Measurements from ENCODE around the gene TMEM164. TPM values are rescaled to one million over a fixed set of nuclear protein-coding genes. Genes with fewer than 3 reads are reported as not detected.

Gene TMEM164
- total RNA-seq, 1 donor from 2014 or later, result 76.3 TPM

GRCh38 chrX:110155759-110156158, 152.8 kb downstream of the TMEM164 start:
- H3K27ac Mint-ChIP-seq, result no peak overlapping the region
- H3K27me3 Mint-ChIP-seq, result no peaks in the 10 kb centered on the region
- TF ChIP-seq CTCF (conservative IDR thresholded peaks at IDR 0.05), result no peak
- no peak for DNase-seq (ENCODE audit: extremely low spot score, unreplicated experiment)
- peaks cover 22% of the 10 kb centered on the region for H3K36me3 Mint-ChIP-seq
- H3K9me3 Mint-ChIP-seq, result no peaks in the 10 kb centered on the region
- H3K4me1 Mint-ChIP-seq (ENCODE audit: unreplicated experiment), result peaks cover 15% of the 10 kb centered on the region
- no peak overlapping the region for H3K4me3 Mint-ChIP-seq

GRCh38 chrX:110156167-110156754, 153.3 kb downstream of the TMEM164 start:
- H3K36me3 Mint-ChIP-seq, result peaks cover 22% of the 10 kb centered on the region
- no peak for DNase-seq (ENCODE audit: extremely low spot score, unreplicated experiment)
- H3K9me3 Mint-ChIP-seq, result no peaks in the 10 kb centered on the region
- TF ChIP-seq CTCF (conservative IDR thresholded peaks at IDR 0.05), result peak; percentile 84
- no peak overlapping the region for H3K27ac Mint-ChIP-seq
- no peaks in the 10 kb centered on the region for H3K27me3 Mint-ChIP-seq
- peaks cover 15% of the 10 kb centered on the region for H3K4me1 Mint-ChIP-seq (ENCODE audit: unreplicated experiment)
- H3K4me3 Mint-ChIP-seq, result no peak overlapping the region

- Mint-ChIP-seq H3K27ac (no peak overlapping the region), H3K36me3 (peaks cover 22% of the 10 kb centered on the region), H3K4me3 (no peak overlapping the region), H3K9me3 (no peaks in the 10 kb centered on the region), H3K4me1 (ENCODE audit: unreplicated experiment) (peaks cover 15% of the 10 kb centered on the region), H3K27me3 (no peaks in the 10 kb centered on the region)
- DNase-seq (ENCODE audit: extremely low spot score, unreplicated experiment), result no peak
- no peak for TF ChIP-seq CTCF (conservative IDR thresholded peaks at IDR 0.05)
Observed at GRCh38 chrX:110157444-110157843, 154.5 kb downstream of the TMEM164 start.

- H3K27me3 Mint-ChIP-seq, result no peaks in the 10 kb centered on the region
- H3K9me3 Mint-ChIP-seq, result no peaks in the 10 kb centered on the region
- peaks cover 15% of the 10 kb centered on the region for H3K36me3 Mint-ChIP-seq
- peaks cover 10% of the 10 kb centered on the region for H3K4me1 Mint-ChIP-seq (ENCODE audit: unreplicated experiment)
- no peak overlapping the region for H3K4me3 Mint-ChIP-seq
- TF ChIP-seq CTCF (conservative IDR thresholded peaks at IDR 0.05), result no peak
- H3K27ac Mint-ChIP-seq, result no peak overlapping the region
- no peak for DNase-seq (ENCODE audit: extremely low spot score, unreplicated experiment)
Observed at GRCh38 chrX:110159235-110159634, 156.3 kb downstream of the TMEM164 start.

GRCh38 chrX:110159865-110160264, 157.0 kb downstream of the TMEM164 start:
- H3K27me3 Mint-ChIP-seq, result no peaks in the 10 kb centered on the region
- TF ChIP-seq CTCF (conservative IDR thresholded peaks at IDR 0.05), result no peak
- H3K9me3 Mint-ChIP-seq, result no peaks in the 10 kb centered on the region
- peaks cover 10% of the 10 kb centered on the region for H3K4me1 Mint-ChIP-seq (ENCODE audit: unreplicated experiment)
- H3K4me3 Mint-ChIP-seq, result no peak overlapping the region
- peaks cover 15% of the 10 kb centered on the region for H3K36me3 Mint-ChIP-seq
- no peak for DNase-seq (ENCODE audit: extremely low spot score, unreplicated experiment)
- H3K27ac Mint-ChIP-seq, result no peak overlapping the region

GRCh38 chrX:110161361-110161686, 158.4 kb downstream of the TMEM164 start:
- DNase-seq (ENCODE audit: extremely low spot score, unreplicated experiment), result no peak
- H3K36me3 Mint-ChIP-seq, result peaks cover 3% of the 10 kb centered on the region
- peaks cover 3% of the 10 kb centered on the region for H3K4me1 Mint-ChIP-seq (ENCODE audit: unreplicated experiment)
- H3K27me3 Mint-ChIP-seq, result no peaks in the 10 kb centered on the region
- no peak overlapping the region for H3K27ac Mint-ChIP-seq
- H3K4me3 Mint-ChIP-seq, result no peak overlapping the region
- no peaks in the 10 kb centered on the region for H3K9me3 Mint-ChIP-seq
- no peak for TF ChIP-seq CTCF (conservative IDR thresholded peaks at IDR 0.05)

Data from type B pancreatic cell (in vitro differentiated cells).